Measurements from ENCODE around the gene ATRNL1. TPM values are rescaled to one million over a fixed set of nuclear protein-coding genes. Genes with fewer than 3 reads are reported as not detected.

ATRNL1 gene
- total RNA-seq, 8 experiments from 2014 or later, result 1.8 to 49.5 (median 26.9) TPM

DNA sequence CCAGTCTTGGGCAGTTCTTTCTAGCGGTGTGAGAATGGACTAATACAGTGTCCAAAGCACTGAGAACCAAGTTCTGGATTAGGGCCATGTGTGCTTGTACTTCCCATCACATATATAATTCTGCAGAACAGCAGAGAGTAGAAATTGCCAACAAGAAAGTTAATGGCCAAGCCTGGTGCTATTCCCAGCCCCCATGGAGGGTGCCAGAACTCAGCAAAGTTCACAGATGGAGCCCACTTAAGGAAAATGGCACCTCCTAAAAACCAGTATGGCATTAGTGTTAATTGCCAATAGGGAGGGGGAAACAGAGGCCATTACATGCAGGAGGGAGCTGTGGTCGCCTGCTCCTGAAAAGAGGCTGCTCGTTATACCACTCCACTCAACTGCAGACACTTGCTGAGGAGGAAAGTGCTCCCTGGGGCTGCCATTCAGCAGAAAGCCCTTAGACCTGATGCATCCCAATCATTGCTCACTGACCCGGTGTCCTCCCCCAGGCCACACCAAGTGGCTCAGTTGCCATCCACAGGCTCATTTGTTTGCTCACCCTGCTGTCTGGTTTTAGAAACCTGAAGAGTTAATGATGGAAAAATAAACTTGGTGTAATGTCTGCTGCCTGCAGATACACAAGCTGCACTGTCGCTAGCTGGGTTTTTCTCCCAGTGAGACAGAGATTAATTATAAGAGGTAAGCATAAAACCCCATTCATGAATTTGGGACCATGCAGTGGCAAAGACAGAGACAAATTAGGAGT lies 899.2 kb downstream of the ATRNL1 start:
- 19 to 83% (median 33%) methylated on average over 1 to 5 of the region's 5 CpGs; no CpG with 5 or more reads in 1 of the 10 experiments for WGBS, 10 experiments
- in situ Hi-C loops (cut with MboI; ENCODE audit: low pct_unique_long_range_greater_than_20kb in 2 of 9, low sequenced_read_pairs in 9 of 9, unreplicated experiment in 9 of 9), result no loop called here
- ATAC-seq (replicated peaks in 6 of 8), result peak in 3 of 8 experiments; percentile 24 to 76 (median 75)

DNA sequence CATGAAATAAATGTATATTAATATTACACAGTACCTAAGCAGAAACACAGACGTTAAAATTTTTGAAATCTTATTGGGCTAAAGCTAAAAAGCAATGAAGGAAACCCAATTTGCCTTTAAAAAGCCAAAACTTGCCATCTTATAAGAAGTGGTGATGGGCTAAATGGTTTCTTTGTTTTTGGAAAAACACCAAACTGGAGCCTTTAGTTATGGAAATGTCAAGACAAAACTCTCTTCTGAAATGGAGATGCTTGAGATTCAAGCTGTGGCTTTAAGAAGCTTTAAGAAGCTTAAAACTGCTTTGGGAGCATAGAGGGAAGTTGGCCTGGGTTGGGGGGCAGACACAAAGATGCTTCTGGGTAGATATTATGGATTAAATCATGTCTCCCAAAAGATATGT lies 902.9 kb downstream of the ATRNL1 start:
- no peak for ATAC-seq (replicated peaks in 6 of 8)
- WGBS, 10 experiments, result 0 to 14% (median 0%) methylated on average over 1 of the region's 1 CpG; no CpG with 5 or more reads in 5 of the 10 experiments
- Histone ChIP-seq H3K4me3 (no peak overlapping the region), H3K27ac (no peak overlapping the region), H3K4me1 (replicated peaks in 1 of 2) (peaks cover 31 to 39% of the 10 kb centered on the region in 2 donors)
- in situ Hi-C loops (cut with MboI; ENCODE audit: low pct_unique_long_range_greater_than_20kb in 2 of 9, low sequenced_read_pairs in 9 of 9, unreplicated experiment in 9 of 9), result no loop called here

More for the DNA sequence above, 899.2 kb downstream of the ATRNL1 start:
- H3K4me3 ChIP-seq, result no peak overlapping the region
- H3K27ac ChIP-seq, result no peak overlapping the region
- H3K4me1 ChIP-seq (replicated peaks in 1 of 2), result peaks cover 13 to 15% of the 10 kb centered on the region in 2 donors

DNA sequence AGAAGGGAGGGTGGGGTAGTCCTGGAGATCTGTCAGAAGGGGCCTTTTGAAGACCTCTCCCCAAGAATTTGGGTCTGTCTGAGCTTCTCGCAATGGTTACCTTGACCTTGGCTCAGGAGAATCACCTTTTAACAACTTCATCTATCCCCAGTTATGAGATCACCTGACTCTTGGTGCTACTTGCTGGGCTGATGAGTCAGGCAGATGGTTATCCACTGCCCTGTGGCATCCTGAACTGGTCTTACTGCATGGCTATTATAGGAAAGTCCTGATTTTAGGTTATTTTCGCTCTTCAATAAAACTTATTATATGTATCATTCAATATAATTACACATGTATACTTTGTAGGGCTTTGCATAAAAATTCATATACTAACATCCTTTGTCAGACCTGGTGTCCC lies 905.1 kb downstream of the ATRNL1 start:
- in situ Hi-C loops (cut with MboI; ENCODE audit: low pct_unique_long_range_greater_than_20kb in 2 of 9, low sequenced_read_pairs in 9 of 9, unreplicated experiment in 9 of 9), result no loop called here
- no peak overlapping the region for H3K27ac ChIP-seq
- no peak overlapping the region for H3K4me3 ChIP-seq
- WGBS, 10 experiments, result 29 to 100% (median 81%) methylated on average over 1 to 2 of the region's 2 CpGs; no CpG with 5 or more reads in 1 of the 10 experiments
- peaks cover 41 to 46% of the 10 kb centered on the region in 2 donors for H3K4me1 ChIP-seq (replicated peaks in 1 of 2)
- no peak for ATAC-seq (replicated peaks in 6 of 8)

Other genes starting within 250 kb of the ATRNL1 start
- gene TRUB1, start 155.2 kb upstream of the ATRNL1 start, total RNA-seq, result 10 to 100 TPM; 30.3 to 48.0 (median 33.0) TPM

Data from motor neuron (in vitro differentiated cells).